NCI-H510A (cell line): ENCODE measurements around the gene FBXL20.
"Not testable (repeated sequence)": the region's sequence is repeated elsewhere in the genome, so short reads cannot be mapped to it uniquely, and the experiment has no call there.

Experiments used
- DNase-seq: peaks from one replicate; lab custom pipeline; 2025; lab: John Stamatoyannopoulos, UW

The FBXL20 gene

GRCh38 chr17:39251997-39252396, 149.4 kb downstream of the FBXL20 start:
- DNase-seq = no peak

GRCh38 chr17:39250076-39250475, 151.3 kb downstream of the FBXL20 start:
- not testable (repeated sequence) for DNase-seq

- no peak for DNase-seq
Measured at GRCh38 chr17:39246274-39246673, 155.2 kb downstream of the FBXL20 start.

DNA sequence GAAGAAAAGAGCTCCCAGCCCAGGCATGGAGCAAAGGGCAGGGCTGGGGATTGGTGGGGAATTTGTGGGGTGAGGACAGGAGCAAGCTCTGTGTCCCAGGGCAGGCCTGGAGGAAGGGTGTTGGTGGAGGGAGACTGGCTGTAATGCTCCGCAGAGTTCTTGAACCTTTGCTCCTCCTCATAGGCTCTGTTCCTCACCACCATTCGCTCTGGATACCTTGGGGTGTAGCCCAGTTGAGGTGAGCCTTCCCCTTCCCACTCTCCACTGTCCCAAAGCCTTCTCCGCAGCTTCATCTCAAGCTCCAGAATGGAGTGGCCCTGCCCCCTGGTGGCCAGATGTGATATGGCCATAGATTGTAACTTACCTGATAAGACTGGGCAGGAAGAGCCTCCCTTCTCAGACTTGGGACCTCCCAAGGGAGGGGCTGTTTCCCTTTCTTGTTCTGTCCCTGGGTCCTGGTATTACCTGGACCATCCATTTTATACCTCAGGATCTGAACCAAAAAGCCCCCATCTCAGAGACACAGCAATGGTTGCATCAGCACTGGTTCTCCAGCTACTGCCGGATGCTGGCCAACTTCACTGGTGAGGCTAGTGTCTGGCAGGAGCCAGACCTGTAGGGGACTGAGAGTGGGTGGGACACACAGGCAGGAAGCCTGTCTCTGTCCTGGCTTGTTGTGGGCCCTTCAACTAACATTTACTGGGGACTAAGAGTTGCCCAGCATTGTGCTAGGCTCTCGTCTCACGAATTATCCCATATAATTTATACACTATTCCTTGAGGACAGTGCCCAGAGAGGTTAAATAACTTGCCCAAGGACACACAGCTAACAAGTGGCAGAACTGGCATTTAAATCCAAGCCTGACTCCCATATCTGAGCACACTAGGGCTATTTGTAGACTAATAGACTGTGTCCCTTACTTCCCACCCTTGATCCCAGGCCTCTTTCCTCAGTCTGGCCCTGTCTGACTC, 156.5 kb downstream of the FBXL20 start:
- peak; percentile 57 for DNase-seq

- no peak for DNase-seq
Measured at GRCh38 chr17:39244016-39244599, 157.3 kb downstream of the FBXL20 start.

DNA sequence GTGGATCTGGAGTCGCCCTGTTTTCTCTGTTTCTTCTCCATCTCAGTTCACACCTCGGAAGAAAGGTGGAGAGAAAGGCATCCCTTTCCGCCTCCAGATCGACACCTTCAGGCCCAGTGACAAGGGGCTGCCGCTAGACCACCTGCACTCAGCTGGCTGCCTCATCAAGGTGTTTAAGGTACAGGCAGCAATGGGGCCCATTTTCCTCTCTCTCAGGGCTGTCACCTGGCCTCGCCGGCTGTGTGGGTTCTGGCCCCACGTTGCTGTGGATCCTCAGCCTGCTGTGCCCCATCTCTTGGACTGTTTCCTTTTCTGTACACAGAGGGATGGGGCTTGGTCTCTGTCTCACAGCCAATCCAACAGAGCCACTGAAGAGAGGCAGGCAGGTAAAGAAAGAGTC, 158.3 kb downstream of the FBXL20 start:
- no peak for DNase-seq

DNA sequence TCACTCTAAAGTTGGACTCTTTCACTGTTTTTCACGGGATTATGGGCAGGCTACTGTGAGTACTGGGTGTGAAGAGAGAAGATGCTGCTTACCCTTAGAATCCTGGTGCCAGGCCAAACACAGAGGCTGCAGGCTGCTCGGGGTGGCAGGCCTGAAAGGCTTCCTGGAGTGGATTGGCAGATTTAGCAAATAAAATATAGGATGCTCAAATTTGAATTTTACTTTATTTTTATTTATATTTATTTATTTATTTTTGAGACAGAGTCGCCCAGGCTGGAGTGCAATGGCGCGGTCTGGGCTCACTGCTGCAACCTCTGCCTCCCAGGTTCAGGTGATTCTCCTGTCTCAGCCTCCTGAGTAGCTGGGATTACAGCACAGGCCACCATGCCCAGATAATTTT, 160.8 kb downstream of the FBXL20 start:
- no peak for DNase-seq

DNA sequence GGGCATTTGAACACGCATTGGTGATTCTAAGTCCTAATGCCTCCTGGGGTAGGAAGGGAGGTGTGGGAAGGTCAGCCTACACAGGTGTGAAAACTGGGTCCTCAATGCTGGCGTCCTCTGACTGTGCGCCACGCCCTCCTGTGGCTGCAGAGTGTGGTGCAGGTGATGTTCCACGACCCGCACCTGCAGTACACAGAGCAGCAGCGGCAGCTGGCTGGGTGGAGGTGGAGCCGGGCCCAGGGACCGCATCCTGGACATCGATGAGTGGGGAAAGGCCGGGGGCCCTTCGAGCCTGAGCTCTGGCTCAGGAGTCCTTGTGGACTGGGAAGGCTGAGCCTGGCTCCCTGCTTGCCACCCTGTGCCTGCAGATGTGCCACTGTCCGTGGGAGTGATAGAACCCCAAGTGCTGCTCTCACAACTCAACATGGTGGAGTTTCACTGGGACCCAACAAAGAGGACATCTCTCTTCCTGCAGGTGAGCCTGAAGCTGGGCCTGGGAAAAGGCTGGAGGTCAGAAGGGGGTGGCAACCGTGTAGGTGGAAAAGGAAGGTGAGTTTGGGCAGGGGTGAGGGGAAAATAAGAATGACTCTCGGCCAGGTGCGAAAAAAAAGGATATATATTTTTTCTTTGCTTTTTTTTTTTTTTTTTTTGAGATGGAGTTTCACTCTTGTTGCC, 161.6 kb downstream of the FBXL20 start:
- DNase-seq = peak; percentile 78

GRCh38 chr17:39238311-39238972, 163.0 kb downstream of the FBXL20 start:
- DNase-seq = peak; percentile 46

DNA sequence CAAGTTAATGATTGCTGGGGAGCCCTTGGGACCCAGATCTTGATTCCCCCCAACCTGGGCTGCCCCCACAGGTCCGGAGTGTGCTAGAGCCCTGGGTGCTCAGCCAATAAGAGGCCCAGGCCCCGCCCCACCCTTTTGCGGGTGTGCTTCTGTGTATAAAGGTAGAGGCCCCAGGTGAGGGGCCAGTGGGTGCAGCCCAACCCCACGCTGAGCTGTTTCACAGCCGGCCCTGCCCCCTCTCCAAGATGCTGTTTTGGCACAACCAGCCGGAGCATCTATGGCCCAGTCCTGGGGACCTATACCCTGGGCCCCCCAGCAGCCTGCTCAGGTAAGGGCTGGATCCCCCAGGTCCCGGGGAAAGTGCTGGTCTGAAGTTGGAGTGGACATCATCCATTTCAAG, 163.8 kb downstream of the FBXL20 start:
- no peak for DNase-seq

- no peak for DNase-seq
Measured at GRCh38 chr17:39236981-39237441, 164.4 kb downstream of the FBXL20 start.

DNA sequence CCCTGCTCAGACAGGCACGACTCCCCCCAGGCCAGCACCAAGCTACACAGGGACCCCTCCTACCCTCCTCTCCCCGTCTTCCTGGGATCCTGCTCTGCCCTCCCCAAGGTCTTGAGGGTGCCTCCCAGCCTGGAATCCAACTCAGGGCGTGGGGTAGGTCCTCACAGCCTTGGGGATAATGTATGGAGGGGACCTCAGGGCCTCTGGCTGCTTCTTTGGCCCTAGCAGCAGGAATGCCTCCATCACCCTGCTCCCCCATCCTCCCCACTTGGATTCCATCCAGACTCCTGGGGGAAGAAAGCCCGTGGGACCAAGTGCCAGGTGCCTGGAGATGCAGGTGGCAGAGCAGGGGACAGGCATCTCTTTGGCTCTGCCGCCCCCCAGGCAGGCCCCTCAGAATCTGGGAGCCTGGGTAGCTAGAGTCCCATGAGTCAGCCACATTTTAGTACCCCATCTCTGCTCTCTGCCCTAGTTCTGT, 164.9 kb downstream of the FBXL20 start:
- no peak for DNase-seq

- DNase-seq = peak; percentile 51
Measured at GRCh38 chr17:39235555-39236449, 165.6 kb downstream of the FBXL20 start.

DNA sequence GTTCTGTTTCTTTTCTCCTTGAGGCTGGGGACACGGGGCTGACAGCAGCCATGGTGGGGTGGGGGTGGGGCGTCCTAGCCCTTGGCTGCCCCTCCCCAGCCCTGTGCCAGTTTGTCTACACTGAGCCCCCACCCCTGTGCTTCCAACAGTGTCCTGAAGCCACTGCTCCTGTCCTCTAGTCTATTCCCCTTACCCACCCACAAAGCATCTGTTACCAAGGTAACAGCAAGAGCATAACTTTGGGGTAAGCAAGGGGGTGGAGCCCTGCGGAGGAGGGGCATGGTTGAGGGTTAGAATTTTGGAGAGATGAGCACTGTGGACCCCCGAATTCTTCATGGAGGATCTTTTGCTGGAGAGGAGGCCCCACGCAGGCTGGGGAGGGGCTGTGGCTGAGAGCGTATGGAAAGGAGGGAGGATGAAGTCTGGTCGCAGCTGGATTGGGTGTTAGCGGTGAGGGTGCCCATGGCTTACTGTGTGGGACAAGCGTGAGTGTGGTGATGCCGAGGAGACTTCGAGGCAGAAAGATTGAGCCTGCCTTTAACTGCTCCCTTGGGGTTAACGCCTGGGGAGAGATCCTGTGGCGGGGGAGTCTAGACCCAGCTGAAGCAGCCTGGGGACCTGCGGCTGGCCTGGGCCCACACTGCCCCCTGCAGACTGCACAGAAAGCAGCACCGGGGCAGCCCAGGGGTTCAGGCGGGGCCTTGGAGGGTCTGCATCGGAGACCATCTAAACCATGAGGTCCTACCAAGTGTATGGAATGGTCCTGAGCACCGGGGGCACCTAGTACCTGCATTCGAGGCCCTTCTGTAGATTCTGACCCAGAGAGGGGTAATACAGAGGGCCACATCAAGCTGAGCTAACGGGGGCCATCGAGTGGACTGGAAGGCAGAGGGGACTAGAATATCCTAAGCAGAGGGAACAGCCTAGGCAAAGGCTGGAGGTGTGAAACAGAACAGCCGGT, 169.6 kb downstream of the FBXL20 start:
- no peak for DNase-seq

GRCh38 chr17:39231091-39231561, 170.3 kb downstream of the FBXL20 start:
- no peak for DNase-seq

DNA sequence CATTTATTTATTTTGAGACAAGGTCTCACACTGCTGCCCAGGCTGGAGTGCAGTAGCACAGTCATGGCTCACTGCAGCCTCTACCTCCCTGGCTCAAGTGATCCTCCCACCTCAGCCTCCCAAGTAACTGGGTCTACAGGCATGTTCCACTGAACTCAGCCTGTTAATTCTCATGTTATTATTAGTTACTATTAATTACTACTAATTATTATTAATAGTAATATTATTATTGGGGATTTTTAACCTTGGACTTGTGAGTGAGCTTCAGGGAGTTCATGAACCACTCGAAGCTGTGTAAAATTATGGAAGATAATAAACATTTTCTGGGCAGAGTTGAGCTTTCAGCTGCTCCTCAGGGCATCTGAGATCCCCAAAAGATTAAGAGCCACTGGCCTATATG, 171.1 kb downstream of the FBXL20 start:
- no peak for DNase-seq

- no peak for DNase-seq
Measured at GRCh38 chr17:39229274-39229913, 172.0 kb downstream of the FBXL20 start.

DNA sequence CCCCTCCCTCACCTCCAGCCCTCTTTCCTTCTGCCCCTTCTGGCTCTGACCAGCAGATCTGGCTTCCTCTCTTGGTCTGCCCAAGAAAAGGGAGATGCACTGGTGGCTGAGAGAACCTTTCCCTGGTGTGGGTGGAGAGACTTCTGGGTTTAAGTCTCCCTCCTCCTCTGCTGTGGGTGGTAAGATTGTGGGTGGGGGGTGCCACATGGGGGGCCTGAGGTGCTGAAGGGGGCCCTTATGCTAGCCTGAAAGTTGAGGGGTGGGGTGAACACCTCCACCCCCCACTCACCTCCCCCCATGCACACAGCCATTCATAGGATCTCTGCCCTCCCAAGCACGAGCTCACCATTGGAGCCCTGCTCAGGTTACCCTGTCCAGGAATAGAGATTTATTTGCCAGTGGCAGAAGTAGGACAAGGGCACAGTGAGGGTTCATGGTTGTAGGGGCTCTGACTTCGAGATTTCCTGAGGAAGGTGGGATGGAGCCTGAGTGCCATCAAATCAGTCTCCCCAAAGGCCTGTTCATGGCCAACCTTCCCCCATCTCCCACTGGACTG, 174.0 kb downstream of the FBXL20 start:
- DNase-seq = no peak
